ENCODE data around the gene RMND5A. TPM values are rescaled to one million over a fixed set of nuclear protein-coding genes. Genes with fewer than 3 reads are reported as not detected.

The RMND5A gene
- total RNA-seq, 2 donors from 2014 or later = 64.0 to 77.8 TPM

- DNase-seq = no peak
- ATAC-seq = no peak
- intact Hi-C loops (cut with DNase I, micrococcal nuclease) = loop anchor here in 1 of 2 donors (10.0 kb wide), 1 partner anchor 1349 kb away; no protein-coding TSS in a partner anchor
Observed at GRCh38 chr2:86815611-86816010, 95.5 kb downstream of the RMND5A start.

- intact Hi-C loops (cut with DNase I, micrococcal nuclease) = loop anchor here in 1 of 2 donors (10.0 kb wide), 1 partner anchor 1347 kb away; no protein-coding TSS in a partner anchor
- DNase-seq = no peak
- peak; percentile 88 for ATAC-seq
Observed at GRCh38 chr2:86818114-86818801, 98.2 kb downstream of the RMND5A start.

GRCh38 chr2:86818957-86819356, 98.9 kb downstream of the RMND5A start:
- no peak for DNase-seq
- ATAC-seq = no peak
- intact Hi-C loops (cut with DNase I, micrococcal nuclease) = loop anchor here in 1 of 2 donors (10.0 kb wide), 1 partner anchor 1346 kb away; no protein-coding TSS in a partner anchor

GRCh38 chr2:86821306-86821705, 101.2 kb downstream of the RMND5A start:
- intact Hi-C loops (cut with DNase I, micrococcal nuclease) = no loop called here
- ATAC-seq (no peak), DNase-seq (no peak)

- no peak for ATAC-seq
- intact Hi-C loops (cut with DNase I, micrococcal nuclease) = no loop called here
- DNase-seq = no peak
Observed at GRCh38 chr2:86821842-86822241, 101.8 kb downstream of the RMND5A start.

- intact Hi-C loops (cut with DNase I, micrococcal nuclease) = no loop called here
- DNase-seq = no peak
- ATAC-seq = no peak
Observed at GRCh38 chr2:86822668-86823345, 102.7 kb downstream of the RMND5A start.

GRCh38 chr2:86825036-86825692, 105.1 kb downstream of the RMND5A start:
- DNase-seq = no peak
- intact Hi-C loops (cut with DNase I, micrococcal nuclease) = no loop called here
- no peak for ATAC-seq

GRCh38 chr2:86825693-86826381, 105.7 kb downstream of the RMND5A start:
- intact Hi-C loops (cut with DNase I, micrococcal nuclease) = no loop called here
- DNase-seq = no peak
- ATAC-seq = no peak

GRCh38 chr2:86826951-86827350, 106.9 kb downstream of the RMND5A start:
- intact Hi-C loops (cut with DNase I, micrococcal nuclease) = no loop called here
- ATAC-seq = no peak
- no peak for DNase-seq

Other genes starting within 250 kb of the RMND5A start
- 100 to 1,000 TPM; 173 to 190 TPM for gene CHMP3, start 156.8 kb upstream of the RMND5A start, total RNA-seq
- 10 to 100 TPM; 72.3 to 74.2 TPM for gene RNF103, start 96.4 kb upstream of the RMND5A start, total RNA-seq
- gene CD8A, start 70.6 kb downstream of the RMND5A start, total RNA-seq = 1 to 10 TPM; 1.6 to 3.2 TPM
- 1 to 10 TPM; 1.3 TPM for gene CD8B, start 141.6 kb downstream of the RMND5A start, total RNA-seq
- gene RGPD1, start 221.8 kb downstream of the RMND5A start, total RNA-seq = under 1 TPM in 1 of 2 donors, not detected in 1; 0.36 TPM

All from left colon (tissue), 2 donors.